ENCODE results near the gene TAF9.
"Not testable (repeated sequence)": the region's sequence is repeated elsewhere in the genome, so short reads cannot be mapped to it uniquely, and the experiment has no call there.

TAF9 gene

GRCh38 chr5:69369340-69370121, at the start of gene TAF9, which contains the start of the genes AK6 and RAD17:
Gene TAF9 (minus strand): TSS chr5:69369520. CDS start chr5:69365737, 3,783 bp downstream.
Gene AK6 (minus strand): TSS chr5:69369520. CDS start chr5:69369490, 30 bp downstream.
Gene RAD17 (plus strand): TSS chr5:69369818. CDS start chr5:69372209, 2,391 bp downstream.
- peak; percentile 89 for DNase-seq

GRCh38 chr5:69418554-69418953, 49.2 kb upstream of the TAF9 start:
- no peak for DNase-seq

- DNase-seq: no peak
Observed at GRCh38 chr5:69416699-69417098, 47.4 kb upstream of the TAF9 start.

GRCh38 chr5:69416180-69416579, 46.9 kb upstream of the TAF9 start:
- no peak for DNase-seq

GRCh38 chr5:69415584-69415958, 46.3 kb upstream of the TAF9 start:
- no peak for DNase-seq

- peak; percentile 33 for DNase-seq
Observed at GRCh38 chr5:69414885-69415583, 45.7 kb upstream of the TAF9 start, which contains the start of gene MARVELD2. Gene MARVELD2 (plus strand): TSS chr5:69415116. CDS start chr5:69419386, 4,270 bp downstream.

- no peak for DNase-seq
Observed at GRCh38 chr5:69404659-69405330, 35.5 kb upstream of the TAF9 start.

GRCh38 chr5:69378376-69378775, 9.1 kb upstream of the TAF9 start:
- no peak for DNase-seq

GRCh38 chr5:69374911-69375446, 5.7 kb upstream of the TAF9 start:
- no peak for DNase-seq

GRCh38 chr5:69372394-69372793, 3.1 kb upstream of the TAF9 start:
- DNase-seq: no peak

GRCh38 chr5:69370335-69370734, 1.0 kb upstream of the TAF9 start:
- DNase-seq: not testable (repeated sequence)

GRCh38 chr5:69368458-69369339, 621 bp downstream of the TAF9 start:
- DNase-seq: peak; percentile 5

GRCh38 chr5:69367697-69368279, 1.5 kb downstream of the TAF9 start:
- DNase-seq: no peak

GRCh38 chr5:69364850-69365249, 4.5 kb downstream of the TAF9 start:
- no peak for DNase-seq

- peak; percentile 16 for DNase-seq
Observed at GRCh38 chr5:69364414-69364813, 4.9 kb downstream of the TAF9 start.

- no peak for DNase-seq
Observed at GRCh38 chr5:69360442-69360841, 8.9 kb downstream of the TAF9 start.

GRCh38 chr5:69359699-69360098, 9.6 kb downstream of the TAF9 start:
- no peak for DNase-seq

GRCh38 chr5:69350664-69351063, 18.7 kb downstream of the TAF9 start:
- DNase-seq: no peak

GRCh38 chr5:69343083-69343482, 26.2 kb downstream of the TAF9 start:
- no peak for DNase-seq

GRCh38 chr5:69341520-69342161, 27.7 kb downstream of the TAF9 start:
- DNase-seq: no peak

GRCh38 chr5:69335341-69335935, 33.9 kb downstream of the TAF9 start:
- DNase-seq: no peak

Measured in CD4-positive, alpha-beta T cell treated with Interleukin-4 for 4 hours (primary cell).